ENCODE results near the gene BRD2. TPM values are rescaled to one million over a fixed set of nuclear protein-coding genes. Genes with fewer than 3 reads are reported as not detected.

The BRD2 gene
- total RNA-seq = 102 and 104 TPM in 2 replicates

GRCh38 chr6:32968093-32968866 is at the start of gene BRD2:
Gene BRD2 (plus strand): TSS chr6:32968594. CDS start chr6:32972899, 4,305 bp downstream.

GRCh38 chr6:32940656-32941213 is 27.7 kb upstream of the BRD2 start, which contains the start of gene HLA-DMB:
Gene HLA-DMB (minus strand): TSS chr6:32941028. CDS start chr6:32940807, 221 bp downstream.

GRCh38 chr6:32952817-32953739 is 15.3 kb upstream of the BRD2 start, which contains the start of gene HLA-DMA:
Gene HLA-DMA (minus strand): TSS chr6:32953097. CDS start chr6:32953036, 61 bp downstream.

GRCh38 chr6:33008944-33009861 is 40.8 kb downstream of the BRD2 start, which contains the start of gene HLA-DOA:
Gene HLA-DOA (minus strand): TSS chr6:33009591.

Other genes starting within 250 kb of the BRD2 start
- gene HLA-DQA2, start 227.2 kb upstream of the BRD2 start, total RNA-seq = not detected in 2 replicates
- gene HLA-DQB2, start 205.1 kb upstream of the BRD2 start, total RNA-seq = not detected in 2 replicates
- 0.29 TPM in 1 of 2 replicates, not detected in the other for gene HLA-DOB, start 151.6 kb upstream of the BRD2 start, total RNA-seq
- 24.3 and 29.1 TPM in 2 replicates for gene TAP2, start 129.9 kb upstream of the BRD2 start, total RNA-seq
- 54.6 and 59.8 TPM in 2 replicates for gene PSMB8, start 124.5 kb upstream of the BRD2 start, total RNA-seq
- gene TAP1, start 114.9 kb upstream of the BRD2 start, total RNA-seq = 40.3 and 73.8 TPM in 2 replicates
- gene PSMB9, start 114.4 kb upstream of the BRD2 start, total RNA-seq = 37.2 and 42.3 TPM in 2 replicates
- 0.50 and 1.5 TPM in 2 replicates for gene HLA-DMB, start 27.6 kb upstream of the BRD2 start, total RNA-seq
- gene HLA-DMA, start 15.5 kb upstream of the BRD2 start, total RNA-seq = 4.7 and 14.1 TPM in 2 replicates
- under 0.01 TPM in 1 of 2 replicates, not detected in the other for gene HLA-DOA, start 41.0 kb downstream of the BRD2 start, total RNA-seq
- gene HLA-DPA1, start 105.1 kb downstream of the BRD2 start, total RNA-seq = 1.7 and 2.8 TPM in 2 replicates
- gene HLA-DPB1, start 107.4 kb downstream of the BRD2 start, total RNA-seq = 1.8 and 10.0 TPM in 2 replicates
- gene COL11A2, start 223.9 kb downstream of the BRD2 start, total RNA-seq = 0.15 and 1.2 TPM in 2 replicates
- 28.2 and 36.4 TPM in 2 replicates for gene RXRB, start 232.1 kb downstream of the BRD2 start, total RNA-seq
- 126 and 152 TPM in 2 replicates for gene SLC39A7, start 232.3 kb downstream of the BRD2 start, total RNA-seq
- gene HSD17B8, start 236.1 kb downstream of the BRD2 start, total RNA-seq = 11.1 and 11.6 TPM in 2 replicates
- gene RING1, start 239.9 kb downstream of the BRD2 start, total RNA-seq = 31.4 and 52.9 TPM in 2 replicates